OCI-LY7 (cell line): Measurements from ENCODE around the gene SKP1. TPM values are rescaled to one million over a fixed set of nuclear protein-coding genes. Genes with fewer than 3 reads are reported as not detected.

ENCODE experiments used
- BruUV-seq: library from RNA; stranded (reverse); fragments of 400-500 nt; replicated peaks from 2 replicates; lab custom pipeline; 2021; lab: Mats Ljungman, UMichigan
- CTCF ChIA-PET: fragments of 300-600 bp; sonication (Branson Sonifier 250); formaldehyde crosslinking; loops from one replicate; lab custom pipeline; 2022; ENCODE audit warnings: antibody characterized with exemption; ENCODE audit not compliant: unreplicated experiment; lab: Charles Lee
- POLR2A ChIA-PET: fragments of 300-600 bp; sonication (Branson Sonifier 250); formaldehyde crosslinking; loops from one replicate; lab custom pipeline; 2022; ENCODE audit warnings: antibody characterized with exemption; lab: Charles Lee
- DNase-seq: peaks from one replicate; pipeline ENCODE4 v3.0.0-alpha.2; 2015; ENCODE audit warnings: low spot score
- H2AFZ ChIP-seq: fragments of 200-600 bp; sonication (generic), shearing (Covaris generic); 2 replicates; pipeline ENCODE4 v1.6.1; 2014; ENCODE audit warnings: mild to moderate bottlenecking, antibody characterized with exemption, low read length, moderate library complexity
- H3K27ac ChIP-seq: fragments of 200-600 bp; sonication (generic); 2 replicates; pipeline ENCODE4 v1.5.1; 2014; ENCODE audit warnings: mixed run types, low read depth, mild to moderate bottlenecking, moderate library complexity, low read length, inconsistent platforms; ENCODE audit not compliant: poor library complexity, severe bottlenecking
- H3K36me3 ChIP-seq: fragments of 200-600 bp; sonication (generic); 2 replicates; pipeline ENCODE4 v1.6.1; 2014; ENCODE audit warnings: mild to moderate bottlenecking, antibody characterized with exemption, low read length, moderate library complexity, mixed read lengths; ENCODE audit not compliant: insufficient read depth
- H3K4me1 ChIP-seq: fragments of 200-600 bp; sonication (generic); 2 replicates; pipeline ENCODE4 v1.5.1; 2014; ENCODE audit warnings: mild to moderate bottlenecking, low read length; ENCODE audit not compliant: insufficient read depth, poor library complexity, severe bottlenecking
- H3K4me2 ChIP-seq: fragments of 200-600 bp; sonication (generic); 2 replicates; pipeline ENCODE4 v1.6.1; 2014; ENCODE audit warnings: mild to moderate bottlenecking, low read length
- H3K4me3 ChIP-seq: fragments of 200-600 bp; sonication (generic); 2 replicates; pipeline ENCODE4 v1.5.1; 2014; ENCODE audit warnings: mild to moderate bottlenecking, low read depth, low read length; ENCODE audit not compliant: poor library complexity, severe bottlenecking
- H3K79me2 ChIP-seq: fragments of 200-600 bp; sonication (generic); 2 replicates; pipeline ENCODE4 v1.6.1; 2016; ENCODE audit warnings: low read depth, mild to moderate bottlenecking, low read length, moderate library complexity, mixed read lengths; ENCODE audit not compliant: insufficient read depth
- H3K9me2 ChIP-seq: fragments of 200-600 bp; sonication (generic); 2 replicates; pipeline ENCODE4 v1.6.1; 2016; ENCODE audit warnings: mild to moderate bottlenecking, low read length, mixed read lengths; ENCODE audit not compliant: insufficient read depth
- H3K9me3 ChIP-seq: fragments of 200-600 bp; sonication (generic); 2 replicates; pipeline ENCODE4 v1.6.1; 2014; ENCODE audit warnings: mild to moderate bottlenecking, mixed run types, low read length, mixed read lengths
- H4K20me1 ChIP-seq: fragments of 200-600 bp; sonication (generic); 2 replicates; pipeline ENCODE4 v1.6.1; 2014; ENCODE audit warnings: mild to moderate bottlenecking, antibody characterized with exemption, low read length, moderate library complexity, mixed read lengths; ENCODE audit not compliant: insufficient read depth
- CTCF ChIP-seq: fragments of 200-600 bp; sonication (generic); conservative IDR thresholded peaks from 2 replicates; pipeline ENCODE4 v1.5.1; 2014; ENCODE audit warnings: mild to moderate bottlenecking, antibody characterized with exemption, low read length, moderate library complexity, mixed read lengths
- EZH2phosphoT487 ChIP-seq: fragments of 200-600 bp; sonication (generic); IDR thresholded peaks from 2 replicates; pipeline ENCODE4 v1.6.1; 2018; ENCODE audit warnings: low read depth, borderline replicate concordance, mild to moderate bottlenecking, mixed run types, antibody characterized with exemption, low read length, moderate library complexity, mixed read lengths
- intact Hi-C: fragments of 100-400 bp; cut with micrococcal nuclease; formaldehyde crosslinking; loops from one replicate; pipeline ENCODE4 v1.10.0; 2022; ENCODE audit not compliant: unreplicated experiment
- total RNA-seq, 2 experiments: library from RNA; depleted of rRNA in 1 of 2; stranded (reverse); fragments of >200 nt in 1 of 2; shearing (Covaris generic) in 1 of 2; gene quantifications; 2 replicates each; pipeline ENCODE4 v1.2.3, GENCODE V29; 2014 to 2022

SKP1 gene
- total RNA-seq, 2 experiments from 2014 or later, result 129 to 204 TPM

- no peaks in the 10 kb centered on the region for H3K9me2 ChIP-seq
- H3K4me2 ChIP-seq, result peak overlapping the region; percentile 22
- no peaks in the 10 kb centered on the region for H3K79me2 ChIP-seq
- H3K36me3 ChIP-seq, result no peaks in the 10 kb centered on the region
- no peaks in the 10 kb centered on the region for H3K9me3 ChIP-seq
- H3K4me3 ChIP-seq, result no peak overlapping the region
- H3K27ac ChIP-seq, result no peak overlapping the region
- no peak for TF ChIP-seq CTCF
- TF ChIP-seq EZH2phosphoT487, result no peak
- peak; percentile 49 for DNase-seq
- peaks cover 22% of the 10 kb centered on the region for H3K4me1 ChIP-seq
- no peaks in the 10 kb centered on the region for H4K20me1 ChIP-seq
- BruUV-seq, result no TSS peak
- peak overlapping the region; percentile 62; the same call in 1 of the 2 replicates for H2AFZ ChIP-seq
- intact Hi-C loops, result no loop called here
- ChIA-PET POLR2A (interaction anchor here (0.6 to 1.4 kb wide), 5 partner anchors 11 to 221 kb away, joined by 3 to 5 read pairs (median 4); no protein-coding TSS in a partner anchor), CTCF (interaction anchor here (0.6 to 1.1 kb wide), 4 partner anchors 39 to 229 kb away, joined by 3 to 4 read pairs (median 3); no protein-coding TSS in a partner anchor)
Observed at GRCh38 chr5:134100283-134101091, 76.3 kb downstream of the SKP1 start.

DNA sequence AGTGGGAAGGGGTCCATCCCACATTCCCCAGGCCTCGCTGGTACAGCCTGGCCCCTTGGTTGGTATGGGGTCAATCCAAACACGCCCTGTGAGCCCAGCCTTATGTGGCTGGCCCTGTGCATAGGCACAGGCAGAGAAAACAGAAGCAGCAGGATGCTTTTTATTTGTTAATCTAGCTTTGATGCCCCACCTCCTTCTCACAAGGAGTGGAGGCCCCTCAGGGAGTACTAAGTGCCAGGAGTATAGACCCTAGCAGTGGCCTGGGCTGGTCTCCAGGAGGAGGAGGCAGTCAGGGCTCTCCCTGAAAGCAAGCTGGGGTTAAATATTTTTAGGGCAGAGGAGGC is 76.8 kb downstream of the SKP1 start:
- Histone ChIP-seq H3K36me3 (no peaks in the 10 kb centered on the region), H3K4me1 (peaks cover 22% of the 10 kb centered on the region), H3K79me2 (no peaks in the 10 kb centered on the region), H3K9me2 (no peaks in the 10 kb centered on the region), H3K4me3 (no peak overlapping the region), H4K20me1 (no peaks in the 10 kb centered on the region), H2AFZ (peak overlapping the region; percentile 62; the same call in 1 of the 2 replicates), H3K27ac (no peak overlapping the region), H3K4me2 (peak overlapping the region; percentile 22), H3K9me3 (no peaks in the 10 kb centered on the region)
- TF ChIP-seq EZH2phosphoT487 (no peak), CTCF (no peak)
- ChIA-PET CTCF (interaction anchor here (0.6 to 1.1 kb wide), 4 partner anchors 39 to 230 kb away, joined by 3 to 4 read pairs (median 3); no protein-coding TSS in a partner anchor), POLR2A (interaction anchor here (0.6 to 1.4 kb wide), 4 partner anchors 14 to 222 kb away, joined by 4 to 5 read pairs (median 4); no protein-coding TSS in a partner anchor)
- DNase-seq, result no peak
- intact Hi-C loops, result no loop called here
- BruUV-seq, result no TSS peak
